Heart left ventricle (tissue), 13 donors: Measurements from ENCODE around the gene CPLX1.

ENCODE experiments used
- POLR2A ChIP-seq, 2 donors: fragments of 450-650 bp; IDR thresholded peaks; one replicate each; pipeline ENCODE4 v1.6.1; 2017; ENCODE audit warnings: antibody characterized with exemption in 2 of 2, mild to moderate bottlenecking in 2 of 2, moderate library complexity in 2 of 2
- TF ChIP-seq, protein P1 (sequence below), 12 donors: fragments of 200-600 bp; sonication (generic) in 4 of 12; IDR thresholded peaks; one replicate each; pipeline versions ENCODE4 v1.5.0 to v1.8.0; 2018 to 2022; ENCODE audit warnings: antibody characterized with exemption in 12 of 12, mild to moderate bottlenecking in 5 of 12
- donor health status: ischemic (EF 13 %, LVEDD 7.1; RV severe dilation, severe dysfunction).
- donor health status: DM: no; HTN: yes; CAD: no.
- donor health status: DM: no; HTN: no; CAD: no.
- donor health status: ischemic (EF 25% LVEDD 6.9; RV normal size, moderate dysfunction).
- donor health status: ischemic (EF 25% LVEDD 5.7; RV mildly dilated, moderate dysfunction).
- donor health status: ischemic (EF 35%, LVEDD 5.7; RV mildly dilated, moderate dysfunction).
- donor health status: nonischemic (EF 11% LVEDD 7.7; RV severe dilation, severe dysfunction).
- donor health status: DM: yes; HTN: yes; CAD: no.
- donor health status: PGD.
- donor health status: ischemic (EF 29% LVEDD 5.4; RV normal size, mild dysfunction).
- donor health status: nonischemic (EF 23%, LVEDD 6.1; RV moderate dilation, normal function).

DNA sequence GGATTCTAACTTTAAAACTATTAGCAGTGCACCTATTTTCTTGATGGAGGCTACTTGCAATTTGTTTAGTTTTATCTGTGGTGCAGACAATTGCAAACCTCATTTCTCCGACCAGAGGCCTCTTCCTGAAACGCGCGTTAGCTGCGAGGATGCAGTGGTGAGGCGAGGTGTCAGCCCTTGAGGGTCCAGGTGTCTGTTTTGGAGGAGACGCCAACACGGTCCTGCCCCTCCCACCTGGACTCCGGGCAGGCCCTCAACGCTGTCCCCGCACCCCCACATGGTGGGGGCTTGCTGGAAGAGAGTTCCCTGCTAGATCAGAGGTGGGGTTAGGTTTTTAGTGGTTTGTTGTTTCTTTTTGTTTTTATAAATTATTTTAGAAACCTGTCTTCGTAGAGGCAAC is 85.9 kb downstream of the CPLX1 start:
- TF ChIP-seq, protein P1, sequence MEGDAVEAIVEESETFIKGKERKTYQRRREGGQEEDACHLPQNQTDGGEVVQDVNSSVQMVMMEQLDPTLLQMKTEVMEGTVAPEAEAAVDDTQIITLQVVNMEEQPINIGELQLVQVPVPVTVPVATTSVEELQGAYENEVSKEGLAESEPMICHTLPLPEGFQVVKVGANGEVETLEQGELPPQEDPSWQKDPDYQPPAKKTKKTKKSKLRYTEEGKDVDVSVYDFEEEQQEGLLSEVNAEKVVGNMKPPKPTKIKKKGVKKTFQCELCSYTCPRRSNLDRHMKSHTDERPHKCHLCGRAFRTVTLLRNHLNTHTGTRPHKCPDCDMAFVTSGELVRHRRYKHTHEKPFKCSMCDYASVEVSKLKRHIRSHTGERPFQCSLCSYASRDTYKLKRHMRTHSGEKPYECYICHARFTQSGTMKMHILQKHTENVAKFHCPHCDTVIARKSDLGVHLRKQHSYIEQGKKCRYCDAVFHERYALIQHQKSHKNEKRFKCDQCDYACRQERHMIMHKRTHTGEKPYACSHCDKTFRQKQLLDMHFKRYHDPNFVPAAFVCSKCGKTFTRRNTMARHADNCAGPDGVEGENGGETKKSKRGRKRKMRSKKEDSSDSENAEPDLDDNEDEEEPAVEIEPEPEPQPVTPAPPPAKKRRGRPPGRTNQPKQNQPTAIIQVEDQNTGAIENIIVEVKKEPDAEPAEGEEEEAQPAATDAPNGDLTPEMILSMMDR (IDR thresholded peaks at IDR 0.05) = no peak
- TF ChIP-seq POLR2A (IDR thresholded peaks at IDR 0.05) = no peak
